A204.1 (cell line): Measurements from ENCODE around the gene FOLR2.

Source experiments
- FAIRE-seq: peaks from 2 replicates; lab custom pipeline; 2012; peaks lifted over from hg19 to GRCh38; lab: Jason Lieb, UNC

Gene FOLR2

GRCh38 chr11:72229925-72230763 is 13.6 kb downstream of the FOLR2 start:
- FAIRE-seq: no peak

DNA sequence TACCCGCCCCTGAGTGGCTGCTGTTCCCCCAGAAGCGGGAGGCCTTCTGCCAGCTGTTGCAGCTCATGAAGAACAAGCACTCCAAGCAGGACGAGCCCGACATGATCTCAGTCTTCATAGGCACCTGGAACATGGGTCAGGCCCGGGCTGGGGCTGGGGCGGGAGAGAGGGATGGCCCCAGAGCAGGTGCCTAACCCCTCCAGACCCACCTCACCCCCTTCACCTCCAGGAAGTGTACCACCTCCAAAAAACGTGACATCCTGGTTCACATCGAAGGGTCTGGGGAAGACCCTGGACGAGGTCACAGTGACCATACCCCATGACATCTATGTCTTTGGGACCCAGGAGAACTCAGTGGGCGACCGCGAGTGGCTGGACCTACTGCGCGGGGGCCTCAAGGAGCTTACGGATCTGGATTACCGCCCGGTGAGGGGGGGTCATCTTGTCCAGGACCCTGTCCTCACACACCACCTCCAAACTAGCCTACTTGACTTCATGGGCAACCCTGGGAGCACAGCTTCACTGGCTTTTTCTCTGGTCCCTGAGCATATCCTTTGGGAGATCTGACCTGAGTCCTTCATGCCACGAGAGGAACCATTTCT is 14.3 kb downstream of the FOLR2 start:
- FAIRE-seq: no peak

GRCh38 chr11:72231396-72232259 is 15.0 kb downstream of the FOLR2 start:
- FAIRE-seq: no peak

GRCh38 chr11:72232260-72233055 is 15.9 kb downstream of the FOLR2 start:
- FAIRE-seq: no peak

GRCh38 chr11:72233056-72233772 is 16.6 kb downstream of the FOLR2 start:
- FAIRE-seq: no peak

DNA sequence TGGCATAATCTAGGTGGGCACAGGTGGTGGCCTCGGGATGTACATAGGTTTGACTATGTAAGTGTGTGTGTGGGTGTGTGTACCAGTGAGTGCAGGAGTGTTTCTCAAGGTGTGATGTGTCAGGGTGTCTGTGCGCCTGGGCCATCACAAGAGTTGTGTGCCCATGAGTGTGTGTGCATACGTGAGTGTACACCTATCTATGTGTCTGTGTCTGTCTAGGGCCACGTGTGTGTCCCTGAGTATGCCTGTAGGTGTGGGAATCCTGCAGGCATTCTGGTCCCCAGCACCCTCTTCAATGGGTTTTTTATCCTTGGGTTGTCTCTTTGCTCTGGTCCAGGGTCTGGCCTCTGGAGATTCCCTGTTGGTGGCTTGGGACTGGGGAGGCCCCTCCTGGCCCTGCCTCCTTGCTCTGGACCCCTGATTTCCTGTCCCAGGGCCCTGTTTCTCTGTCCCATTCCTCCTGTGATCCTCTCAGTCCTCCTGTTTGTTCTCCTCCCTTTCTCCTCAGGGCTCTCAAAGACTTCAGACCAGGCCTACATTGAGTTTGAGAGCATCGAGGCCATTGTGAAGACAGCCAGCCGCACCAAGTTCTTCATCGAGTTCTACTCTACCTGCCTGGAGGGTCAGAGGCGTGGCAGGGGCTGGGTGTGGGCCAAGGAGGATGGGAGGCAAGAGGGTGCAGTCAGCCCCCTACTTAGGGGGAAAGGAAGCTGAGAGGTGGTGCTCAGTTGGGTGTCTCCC is 17.3 kb downstream of the FOLR2 start:
- FAIRE-seq: no peak

GRCh38 chr11:72234514-72234830 is 17.9 kb downstream of the FOLR2 start:
- no peak for FAIRE-seq

DNA sequence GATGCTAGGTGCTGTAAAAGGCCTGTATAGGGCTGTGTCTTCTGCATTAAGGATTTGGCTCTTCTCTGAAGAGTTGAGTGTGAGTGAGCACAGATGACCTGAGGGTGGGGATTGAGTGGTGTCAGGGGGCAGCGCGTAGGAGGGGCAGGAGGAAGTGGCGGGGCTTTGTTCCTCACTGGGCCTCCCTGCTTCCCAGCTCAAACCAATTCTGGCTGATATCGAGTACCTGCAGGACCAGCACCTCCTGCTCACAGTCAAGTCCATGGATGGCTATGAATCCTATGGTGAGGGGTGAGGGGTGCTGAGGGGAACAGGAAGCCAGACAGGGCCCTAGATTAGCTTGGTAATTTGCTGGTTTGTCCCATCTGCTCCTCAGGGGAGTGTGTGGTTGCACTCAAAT is 18.3 kb downstream of the FOLR2 start:
- no peak for FAIRE-seq

GRCh38 chr11:72235351-72236057 is 18.9 kb downstream of the FOLR2 start:
- no peak for FAIRE-seq

- no peak for FAIRE-seq
These were observed 19.6 kb downstream of the FOLR2 start for GRCh38 chr11:72236083-72236697.

GRCh38 chr11:72236774-72237111 is 20.1 kb downstream of the FOLR2 start:
- FAIRE-seq: no peak

GRCh38 chr11:72237112-72237931 is 20.7 kb downstream of the FOLR2 start:
- no peak for FAIRE-seq

DNA sequence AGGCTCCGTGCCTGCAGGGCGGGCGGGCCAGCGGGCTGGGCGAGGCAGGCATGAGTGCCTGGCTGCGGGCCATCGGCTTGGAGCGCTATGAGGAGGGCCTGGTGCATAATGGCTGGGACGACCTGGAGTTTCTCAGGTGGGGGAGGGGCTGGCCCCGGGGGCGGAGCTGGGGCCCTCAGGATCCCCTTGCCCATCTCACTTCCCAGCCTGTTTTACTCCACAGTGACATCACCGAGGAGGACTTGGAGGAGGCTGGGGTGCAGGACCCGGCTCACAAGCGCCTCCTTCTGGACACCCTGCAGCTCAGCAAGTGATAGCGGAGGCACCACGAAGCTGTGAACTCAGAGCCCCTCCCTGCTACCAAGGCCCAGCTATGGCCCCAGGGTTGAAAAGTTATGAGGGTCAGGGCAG is 21.5 kb downstream of the FOLR2 start:
- no peak for FAIRE-seq

- FAIRE-seq: no peak
These were observed 22.1 kb downstream of the FOLR2 start for GRCh38 chr11:72238492-72239312.

DNA sequence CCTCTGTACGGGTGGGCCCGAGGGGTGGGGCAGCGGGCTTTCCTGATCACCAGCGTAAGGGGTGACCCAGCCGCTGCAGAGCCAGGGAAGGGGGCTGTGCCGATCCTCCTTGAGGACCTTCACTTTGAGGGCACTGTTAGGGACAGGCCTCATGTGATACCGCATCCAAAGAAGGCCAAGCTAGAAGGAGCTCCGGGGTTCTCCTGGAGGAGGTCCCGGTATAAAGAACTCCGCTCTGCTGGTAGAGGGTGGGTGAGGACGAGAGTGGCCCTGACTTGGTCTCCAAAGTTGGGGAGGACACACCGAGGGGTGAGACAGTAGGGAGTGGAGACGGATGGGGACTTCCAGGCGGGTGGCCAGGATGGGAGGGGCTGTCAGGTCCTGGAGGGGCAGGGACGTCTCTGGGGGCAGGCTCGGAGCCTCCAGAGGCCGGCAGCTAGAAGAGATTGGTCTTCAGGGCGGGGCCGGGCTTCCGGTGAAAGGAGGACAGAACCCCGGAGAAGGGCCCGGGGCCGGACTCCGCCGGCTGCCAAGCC is 22.8 kb downstream of the FOLR2 start:
- FAIRE-seq: no peak

DNA sequence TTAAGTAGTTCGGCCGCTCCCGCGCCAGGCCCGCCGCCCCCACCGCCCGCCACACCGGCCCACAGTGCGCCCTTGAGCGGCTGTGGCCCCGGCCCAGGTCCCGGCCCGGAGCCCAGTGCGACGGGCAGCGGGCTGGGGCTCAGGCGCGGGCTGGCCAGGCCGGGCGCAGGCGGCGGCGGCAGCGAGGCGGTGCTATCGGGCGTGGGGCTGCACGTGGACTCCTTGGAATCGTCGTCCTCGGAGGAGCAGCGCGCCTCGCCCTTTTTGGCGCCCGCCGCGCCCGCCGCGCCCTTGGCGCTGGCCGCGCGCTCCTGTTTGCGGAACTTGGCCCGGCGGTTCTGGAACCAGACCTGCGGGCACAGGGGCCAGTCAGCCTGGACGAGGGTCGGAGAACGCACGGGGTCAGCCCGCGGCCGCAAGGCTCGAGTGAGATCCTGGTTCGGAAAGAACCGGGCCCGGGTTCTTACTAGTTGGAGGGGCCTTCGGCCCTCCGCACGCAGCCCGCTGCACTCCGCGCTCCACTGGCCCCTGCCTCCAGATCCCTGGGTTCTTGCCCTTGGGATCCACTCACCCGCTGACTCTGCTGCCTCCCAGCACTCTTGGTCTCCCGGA is 23.4 kb downstream of the FOLR2 start:
- FAIRE-seq: no peak
